MCF 10A (cell line): ENCODE measurements around the gene ELOVL5. TPM values are rescaled to one million over a fixed set of nuclear protein-coding genes. Genes with fewer than 3 reads are reported as not detected.

ENCODE experiments used
- Bru-seq: library from RNA; stranded (reverse); fragments of 400-500 nt; gene quantifications from one replicate; lab custom pipeline; 2021; lab: Mats Ljungman, UMichigan
- BruChase-seq, 2 experiments: library from RNA; stranded (reverse); fragments of 400-500 nt; gene quantifications; one replicate each; lab custom pipeline; 2021; lab: Mats Ljungman, UMichigan
- BruUV-seq: library from RNA; stranded (reverse); fragments of 400-500 nt; replicated peaks from 2 replicates; lab custom pipeline; 2021; lab: Mats Ljungman, UMichigan
- CTCF ChIA-PET: fragments of 300-600 bp; sonication (Branson Sonifier 250); formaldehyde crosslinking; extraction: SDS; loops from one replicate; lab custom pipeline; 2021; ENCODE audit warnings: antibody characterized with exemption, inconsistent platforms; lab: Yijun Ruan, JAX
- POLR2A ChIA-PET: fragments of 300-600, 350-650 bp; sonication (Branson Sonifier 250); formaldehyde crosslinking; extraction: SDS; loops from one replicate; lab custom pipeline; 2020; ENCODE audit warnings: antibody characterized with exemption, inconsistent platforms; lab: Yijun Ruan, JAX
- DNase-seq: peaks from one replicate; pipeline ENCODE4 v3.0.0-alpha.2; 2018; ENCODE audit not compliant: unreplicated experiment
- H3K27ac Mint-ChIP-seq: one replicate; pipeline ENCODE4 v1.8.0; 2022; ENCODE audit warnings: mild to moderate bottlenecking, low read depth, mixed read lengths; ENCODE audit not compliant: unreplicated experiment
- H3K27me3 Mint-ChIP-seq: one replicate; pipeline ENCODE4 v1.8.0; 2022; ENCODE audit warnings: mixed read lengths; ENCODE audit not compliant: insufficient read depth, unreplicated experiment
- H3K36me3 Mint-ChIP-seq: one replicate; pipeline ENCODE4 v1.8.0; 2022; ENCODE audit warnings: mild to moderate bottlenecking, moderate library complexity, mixed read lengths; ENCODE audit not compliant: insufficient read depth, unreplicated experiment
- H3K4me1 Mint-ChIP-seq: one replicate; pipeline ENCODE4 v1.8.0; 2022; ENCODE audit warnings: mixed read lengths; ENCODE audit not compliant: insufficient read depth, unreplicated experiment
- H3K4me3 Mint-ChIP-seq: one replicate; pipeline ENCODE4 v1.8.0; 2022; ENCODE audit warnings: mild to moderate bottlenecking, moderate library complexity, mixed read lengths; ENCODE audit not compliant: unreplicated experiment
- H3K9me3 Mint-ChIP-seq: one replicate; pipeline ENCODE4 v1.8.0; 2022; ENCODE audit warnings: mixed read lengths; ENCODE audit not compliant: unreplicated experiment
- CTCF ChIP-seq: fragments of 200-600 bp; IDR thresholded peaks from one replicate; pipeline ENCODE4 v1.8.0; 2022; ENCODE audit warnings: antibody characterized with exemption, mild to moderate bottlenecking; ENCODE audit not compliant: unreplicated experiment
- intact Hi-C: fragments of 100-400 bp; cut with micrococcal nuclease; formaldehyde crosslinking; loops from 2 replicates; pipeline ENCODE4 v1.14.1; 2022
- long read RNA-seq: library from polyadenylated mRNA; stranded (forward); transcript quantifications from one replicate; pipeline ENCODE4 v2.0.0, GENCODE V29; 2022
- total RNA-seq: library from RNA; stranded (reverse); gene quantifications from 2 replicates; pipeline ENCODE4 v1.2.3, GENCODE V29; 2022

Gene ELOVL5
- total RNA-seq (56.6 and 58.3 TPM in 2 replicates), Bru-seq, nascent RNA (percentile 77 among the genes with signal in this experiment), BruChase-seq, experiment 1, labeled RNA remaining after a 6-hour chase (percentile 81 among the genes with signal in this experiment), BruChase-seq, experiment 2, labeled RNA remaining after a 2-hour chase (percentile 74 among the genes with signal in this experiment)
- long read RNA-seq, transcript ELOVL5-201 (8 exons, 2,827 nt): major isoform, 117 of 154 reads
- long read RNA-seq, partial matches to known transcripts: 31 of 154 reads
- long read RNA-seq, other reads (novel, unspliced or antisense): 4 of 154 reads

- Mint-ChIP-seq H3K4me3 (peak within 1 kb of the TSS; percentile 92), H3K27me3 (no peaks in the 10 kb centered on the region), H3K4me1 (peaks cover 34% of the 10 kb centered on the region), H3K36me3 (peaks cover 15% of the 10 kb centered on the region), H3K27ac (peak within 1 kb of the TSS; percentile 80), H3K9me3 (no peaks in the 10 kb centered on the region)
- POLR2A ChIA-PET: interaction anchor here (0.7 to 5.3 kb wide), 20 partner anchors 9 to 283 kb away, joined by 3 to 61 read pairs (median 6); no protein-coding TSS in a partner anchor
- no peak for TF ChIP-seq CTCF
- CTCF ChIA-PET: interaction anchor here (0.6 to 1.3 kb wide), 5 partner anchors 15 to 136 kb away, joined by 3 to 6 read pairs (median 4); no protein-coding TSS in a partner anchor
- no TSS peak for BruUV-seq
- DNase-seq: peak; percentile 90
- intact Hi-C loops: loop anchor here (1.0 to 5.0 kb wide), 3 partner anchors 22 to 176 kb away; no protein-coding TSS in a partner anchor
Measured at GRCh38 chr6:53348371-53349208, at the start of gene ELOVL5. ELOVL5 (minus strand) TSS chr6:53348950; CDS start chr6:53295699, 53,251 bp downstream.

- intact Hi-C loops: no loop called here
- Mint-ChIP-seq H3K4me3 (no peak overlapping the region), H3K27me3 (no peaks in the 10 kb centered on the region), H3K36me3 (no peaks in the 10 kb centered on the region), H3K4me1 (peaks cover 14% of the 10 kb centered on the region), H3K27ac (no peak overlapping the region), H3K9me3 (no peaks in the 10 kb centered on the region)
- no TSS peak for BruUV-seq
- ChIA-PET CTCF (interaction anchor here (0.6 kb wide), 1 partner anchor 170 kb away, joined by 3 read pairs; no protein-coding TSS in a partner anchor), POLR2A (interaction anchor here (0.5 to 2.1 kb wide), 2 partner anchors 11 to 159 kb away, joined by 4 to 5 read pairs; no protein-coding TSS in a partner anchor)
- no peak for TF ChIP-seq CTCF
- DNase-seq: no peak
Measured at GRCh38 chr6:53397283-53397682, 48.5 kb upstream of the ELOVL5 start.

GRCh38 chr6:53395986-53396385 is 47.2 kb upstream of the ELOVL5 start:
- ChIA-PET POLR2A (interaction anchor here (0.8 kb wide), 2 partner anchors 8 to 15 kb away, joined by 3 to 6 read pairs; no protein-coding TSS in a partner anchor), CTCF (interaction anchor here (0.8 kb wide), 1 partner anchor 224 kb away, joined by 3 read pairs; no protein-coding TSS in a partner anchor)
- Mint-ChIP-seq H3K27ac (no peak overlapping the region), H3K36me3 (no peaks in the 10 kb centered on the region), H3K4me1 (peaks cover 14% of the 10 kb centered on the region), H3K27me3 (no peaks in the 10 kb centered on the region), H3K9me3 (no peaks in the 10 kb centered on the region), H3K4me3 (no peak overlapping the region)
- no peak for TF ChIP-seq CTCF
- intact Hi-C loops: no loop called here
- no peak for DNase-seq
- no TSS peak for BruUV-seq
